B cell (primary cell): Measurements from ENCODE around the gene PARD3. TPM values are rescaled to one million over a fixed set of nuclear protein-coding genes. Genes with fewer than 3 reads are reported as not detected.

Source experiments
- ATAC-seq: fragments of 200-7000 bp; cut with Tn5 transposase; one replicate; pipeline ENCODE4 v1.10.0; 2021; ENCODE audit warnings: low read depth, mild to moderate bottlenecking, moderate number of reproducible peaks, moderate library complexity
- CTCF ChIA-PET: fragments of 350-600 bp; sonication (Branson Sonifier 250); formaldehyde crosslinking; loops from one replicate; lab custom pipeline; 2021; ENCODE audit warnings: antibody characterized with exemption, inconsistent platforms; lab: Charles Lee
- POLR2A ChIA-PET: fragments of 350-600 bp; sonication (Branson Sonifier 250); formaldehyde crosslinking; loops from one replicate; lab custom pipeline; 2021; ENCODE audit warnings: antibody characterized with exemption; lab: Charles Lee
- DNase-seq: peaks from one replicate; pipeline ENCODE4 v3.0.0; 2013
- H2AFZ ChIP-seq: 2 replicates; pipeline ENCODE4 v1.6.1; 2012; ENCODE audit warnings: mild to moderate bottlenecking, low read depth, low read length; ENCODE audit not compliant: insufficient read depth, poor library complexity, severe bottlenecking
- H3K27ac ChIP-seq, 2 donors: 1 replicate in 1 of 2; 2 replicates in 1 of 2; pipeline ENCODE4 v1.5.1; 2012 to 2013; ENCODE audit warnings: low read length in 2 of 2, mild to moderate bottlenecking in 2 of 2, moderate library complexity in 1 of 2
- H3K27me3 ChIP-seq, 4 experiments: fragments of 200-600 bp in 1 of 4; sonication (generic) in 1 of 4; replicated peaks in 1 of 4; 1 replicate in 2 of 4; 2 replicates in 2 of 4; pipeline versions ENCODE4 v1.6.1 to v1.7.0; 2013 to 2016; ENCODE audit warnings: low read length in 3 of 4, mild to moderate bottlenecking in 2 of 4, mixed read lengths in 1 of 4, moderate library complexity in 1 of 4; ENCODE audit not compliant: insufficient read depth in 4 of 4, control insufficient read depth in 3 of 4; ENCODE audit errors: control extremely low read depth in 1 of 4
- H3K36me3 ChIP-seq, 2 experiments: replicated peaks in 1 of 2; 1 replicate in 1 of 2; 2 replicates in 1 of 2; pipeline versions ENCODE4 v1.6.1 to v1.7.1; 2013; ENCODE audit warnings: low read length in 1 of 2; ENCODE audit not compliant: insufficient read depth in 2 of 2, control insufficient read depth in 1 of 2; ENCODE audit errors: control extremely low read depth in 1 of 2, extremely low read depth in 1 of 2
- H3K4me1 ChIP-seq, 2 donors: fragments of 200-600 bp in 1 of 2; sonication (generic) in 1 of 2; 1 replicate in 1 of 2; 2 replicates in 1 of 2; pipeline versions ENCODE4 v1.5.1 to v1.6.1; 2013 to 2017; ENCODE audit warnings: low read length in 2 of 2; ENCODE audit not compliant: control insufficient read depth in 2 of 2, insufficient read depth in 2 of 2
- H3K4me2 ChIP-seq: replicated peaks from 2 replicates; pipeline ENCODE3; 2012; ENCODE audit warnings: mild to moderate bottlenecking, low read depth, low read length; ENCODE audit not compliant: poor library complexity, severe bottlenecking
- H3K4me3 ChIP-seq, 5 experiments: fragments of 200-600 bp in 1 of 5; sonication (generic) in 1 of 5; 1 replicate in 3 of 5; 2 replicates in 2 of 5; pipeline versions ENCODE4 v1.5.1 to v1.7.0; 2011 to 2016; ENCODE audit warnings: low read length in 4 of 5, mild to moderate bottlenecking in 4 of 5, low read depth in 2 of 5, control low read depth in 1 of 5, moderate library complexity in 1 of 5; ENCODE audit not compliant: insufficient read depth in 1 of 5; ENCODE audit errors: control extremely low read depth in 1 of 5, extremely low read depth in 1 of 5
- H3K79me2 ChIP-seq: fragments of 200-600 bp; sonication (generic); one replicate; pipeline ENCODE4 v1.6.0; 2016; ENCODE audit warnings: low read length; ENCODE audit not compliant: control insufficient read depth, insufficient read depth
- H3K9ac ChIP-seq: fragments of 200-600 bp; sonication (generic); 2 replicates; pipeline ENCODE4 v1.6.1; 2017; ENCODE audit warnings: mild to moderate bottlenecking, low read length, moderate library complexity
- H3K9me3 ChIP-seq, 3 donors: one replicate each; pipeline versions ENCODE4 v1.6.1 to v1.7.1; 2013; ENCODE audit warnings: low read length in 2 of 3; ENCODE audit not compliant: control insufficient read depth in 2 of 3, insufficient read depth in 1 of 3; ENCODE audit errors: control extremely low read depth in 1 of 3
- H4K20me1 ChIP-seq: 2 replicates; pipeline ENCODE4 v1.6.0; 2012; ENCODE audit warnings: mild to moderate bottlenecking, low read length; ENCODE audit not compliant: insufficient read depth, control insufficient read depth, poor library complexity, severe bottlenecking
- H3K27ac Mint-ChIP-seq: one replicate; pipeline ENCODE4 v1.8.0; 2021; ENCODE audit warnings: mixed read lengths
- H3K27me3 Mint-ChIP-seq: one replicate; pipeline ENCODE4 v1.8.0; 2021; ENCODE audit warnings: mixed read lengths
- H3K4me1 Mint-ChIP-seq: one replicate; pipeline ENCODE4 v1.8.0; 2021; ENCODE audit warnings: mixed read lengths
- H3K4me3 Mint-ChIP-seq: one replicate; pipeline ENCODE4 v1.8.0; 2021; ENCODE audit warnings: mixed read lengths
- H3K9me3 Mint-ChIP-seq: one replicate; pipeline ENCODE4 v1.8.0; 2022; ENCODE audit warnings: mixed read lengths; ENCODE audit not compliant: insufficient read depth
- EZH2 ChIP-seq: IDR thresholded peaks from 2 replicates; pipeline ENCODE4 v1.6.1; 2012; ENCODE audit warnings: borderline replicate concordance, low read depth, mild to moderate bottlenecking, moderate library complexity, low read length; ENCODE audit not compliant: insufficient read depth, poor library complexity, severe bottlenecking
- WGBS: methylation state at CpG from one replicate; pipeline ENCODE4 v1.1.5; 2013; ENCODE audit warnings: missing lambda C conversion rate; ENCODE audit not compliant: insufficient coverage; 5-methylcytosine and 5-hydroxymethylcytosine counted together
- intact Hi-C: fragments of 100-400 bp; cut with micrococcal nuclease; formaldehyde crosslinking; loops from one replicate; pipeline ENCODE4 v1.10.0; 2022
- polyA plus RNA-seq: library from polyadenylated mRNA; depleted of rRNA; stranded (reverse); fragments of >200 nt; gene quantifications from 2 replicates; pipeline ENCODE4 v1.2.3, GENCODE V29; 2012
- total RNA-seq, 2 donors: library from RNA; stranded (reverse); fragments of 120-200 nt in 1 of 2; gene quantifications; 1 replicate in 1 of 2; 2 replicates in 1 of 2; pipeline versions ENCODE4 v1.2.3 to v1.2.4, GENCODE V29; 2013 to 2022
- TF ChIP-seq, protein P1 (sequence below): fragments of 200-600 bp; IDR thresholded peaks from one replicate; pipeline ENCODE4 v1.8.0; 2022; ENCODE audit warnings: antibody characterized with exemption, mild to moderate bottlenecking

PARD3 gene
- total and polyA plus RNA-seq, 2 donors (not counting 1 experiment from before 2014, with no cell fraction given) = not detected

DNA sequence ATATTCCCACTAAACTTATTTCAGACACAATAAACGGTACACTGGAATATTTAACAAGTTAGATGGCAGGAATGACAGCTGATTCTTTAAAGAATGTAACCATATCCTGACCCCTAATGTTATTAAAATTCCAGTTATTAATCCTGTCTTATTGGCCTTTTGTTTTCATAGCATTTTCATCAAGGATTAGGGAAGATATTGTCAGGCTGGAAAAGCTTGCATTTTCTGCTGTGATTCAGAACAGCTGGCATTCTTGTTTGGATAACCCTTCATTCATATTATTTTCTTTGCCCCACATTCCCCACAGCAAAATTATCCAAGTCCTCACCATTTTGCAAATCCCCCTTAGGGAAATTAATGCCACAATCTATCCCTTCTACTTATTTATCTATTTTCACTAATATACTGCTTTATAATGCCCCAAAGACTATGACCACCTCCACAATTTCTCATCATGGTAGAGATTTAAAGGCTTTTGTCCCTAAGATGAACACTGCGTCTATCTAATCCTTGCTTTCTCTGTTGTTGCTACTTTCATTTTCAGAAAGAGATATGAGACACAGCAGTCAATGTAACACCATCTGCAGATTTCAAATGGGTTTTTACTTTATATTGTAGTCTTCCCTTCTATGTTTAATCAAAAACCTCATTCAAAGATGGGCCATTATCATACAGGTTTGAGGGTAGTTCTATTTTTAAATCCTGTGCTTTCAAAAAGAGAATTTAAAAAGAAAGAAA, 475.1 kb downstream of the PARD3 start:
- H2AFZ ChIP-seq = no peak overlapping the region
- no peaks in the 10 kb centered on the region for H3K9me3 Mint-ChIP-seq
- intact Hi-C loops = no loop called here
- no peaks in the 10 kb centered on the region for H4K20me1 ChIP-seq
- no peak overlapping the region for H3K4me3 Mint-ChIP-seq
- no peak overlapping the region for H3K4me3 ChIP-seq
- H3K9me3 ChIP-seq = no peaks in the 10 kb centered on the region
- H3K27ac ChIP-seq = no peak overlapping the region
- ChIA-PET CTCF (no interaction called here), POLR2A (no interaction called here)
- no peaks in the 10 kb centered on the region for H3K36me3 ChIP-seq
- DNase-seq (no peak), ATAC-seq (no peak)
- no peak overlapping the region for H3K9ac ChIP-seq
- H3K4me2 ChIP-seq = no peak overlapping the region
- no peak for TF ChIP-seq EZH2
- TF ChIP-seq, protein P1, sequence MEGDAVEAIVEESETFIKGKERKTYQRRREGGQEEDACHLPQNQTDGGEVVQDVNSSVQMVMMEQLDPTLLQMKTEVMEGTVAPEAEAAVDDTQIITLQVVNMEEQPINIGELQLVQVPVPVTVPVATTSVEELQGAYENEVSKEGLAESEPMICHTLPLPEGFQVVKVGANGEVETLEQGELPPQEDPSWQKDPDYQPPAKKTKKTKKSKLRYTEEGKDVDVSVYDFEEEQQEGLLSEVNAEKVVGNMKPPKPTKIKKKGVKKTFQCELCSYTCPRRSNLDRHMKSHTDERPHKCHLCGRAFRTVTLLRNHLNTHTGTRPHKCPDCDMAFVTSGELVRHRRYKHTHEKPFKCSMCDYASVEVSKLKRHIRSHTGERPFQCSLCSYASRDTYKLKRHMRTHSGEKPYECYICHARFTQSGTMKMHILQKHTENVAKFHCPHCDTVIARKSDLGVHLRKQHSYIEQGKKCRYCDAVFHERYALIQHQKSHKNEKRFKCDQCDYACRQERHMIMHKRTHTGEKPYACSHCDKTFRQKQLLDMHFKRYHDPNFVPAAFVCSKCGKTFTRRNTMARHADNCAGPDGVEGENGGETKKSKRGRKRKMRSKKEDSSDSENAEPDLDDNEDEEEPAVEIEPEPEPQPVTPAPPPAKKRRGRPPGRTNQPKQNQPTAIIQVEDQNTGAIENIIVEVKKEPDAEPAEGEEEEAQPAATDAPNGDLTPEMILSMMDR = no peak
- H3K79me2 ChIP-seq = no peaks in the 10 kb centered on the region
- no peak overlapping the region for H3K27ac Mint-ChIP-seq
- no CpG with 5 or more reads among the region's 2 CpGs for WGBS
- no peaks in the 10 kb centered on the region for H3K27me3 ChIP-seq
- no peaks in the 10 kb centered on the region for H3K27me3 Mint-ChIP-seq
- no peaks in the 10 kb centered on the region for H3K4me1 ChIP-seq
- no peaks in the 10 kb centered on the region for H3K4me1 Mint-ChIP-seq

DNA sequence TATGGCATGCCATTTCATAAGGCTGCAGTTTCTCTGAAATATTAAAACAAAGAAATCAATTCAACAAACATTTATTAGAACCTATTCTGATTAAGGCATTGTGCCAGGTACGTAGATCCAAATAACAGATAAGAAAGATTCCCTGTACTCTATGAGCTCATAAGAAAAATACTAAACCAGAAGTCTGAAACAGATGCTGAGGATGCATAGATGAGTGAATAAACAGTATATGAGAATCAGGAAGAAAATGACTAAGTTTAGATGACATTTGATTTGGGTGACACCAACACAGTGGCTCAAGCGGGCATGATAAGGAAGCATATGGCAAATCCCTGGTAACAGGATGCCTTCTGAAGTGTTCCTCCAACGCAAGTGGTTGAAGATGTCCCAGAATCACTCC, 477.2 kb downstream of the PARD3 start:
- H3K36me3 ChIP-seq = no peaks in the 10 kb centered on the region
- H3K4me3 ChIP-seq = no peak overlapping the region
- Mint-ChIP-seq H3K27ac (no peak overlapping the region), H3K9me3 (no peaks in the 10 kb centered on the region), H3K27me3 (no peaks in the 10 kb centered on the region), H3K4me1 (no peaks in the 10 kb centered on the region), H3K4me3 (no peak overlapping the region)
- no peaks in the 10 kb centered on the region for H3K27me3 ChIP-seq
- no peaks in the 10 kb centered on the region for H3K9me3 ChIP-seq
- ATAC-seq = no peak
- CTCF ChIA-PET = no interaction called here
- H3K79me2 ChIP-seq = no peaks in the 10 kb centered on the region
- POLR2A ChIA-PET = no interaction called here
- no peaks in the 10 kb centered on the region for H3K4me1 ChIP-seq
- H2AFZ ChIP-seq = no peak overlapping the region
- intact Hi-C loops = no loop called here
- no peak for DNase-seq
- H4K20me1 ChIP-seq = no peaks in the 10 kb centered on the region
- TF ChIP-seq EZH2 = no peak
- TF ChIP-seq, protein P1 = no peak
- H3K9ac ChIP-seq = no peak overlapping the region
- no peak overlapping the region for H3K27ac ChIP-seq
- WGBS = 64% methylated on average over 2 of the region's 3 CpGs
- H3K4me2 ChIP-seq = no peak overlapping the region
